HepG2 (cell line): ENCODE results near the gene NGDN. TPM values are rescaled to one million over a fixed set of nuclear protein-coding genes. Genes with fewer than 3 reads are reported as not detected.
A peak's percentile ranks its signal among the peaks of the same experiment; 100 is the strongest.

Experiments
- AHR ChIP-seq: IDR thresholded peaks from 2 replicates; pipeline ENCODE4 v1.6.1; 2018; ENCODE audit warnings: missing genetic modification reagents, missing compliant biosample characterization
- CENPX ChIP-seq: sonication (generic); formaldehyde crosslinking; IDR thresholded peaks from 2 replicates; pipeline ENCODE4 v1.9.0; 2021; ENCODE audit warnings: mild to moderate bottlenecking, missing genetic modification reagents, moderate library complexity
- KLF15 ChIP-seq: sonication (generic); formaldehyde crosslinking; IDR thresholded peaks from 2 replicates; pipeline ENCODE4 v1.8.1; 2023; ENCODE audit warnings: borderline replicate concordance, mild to moderate bottlenecking, inconsistent platforms, missing genetic modification reagents, mixed read lengths
- MEIS2 ChIP-seq: sonication (generic); formaldehyde crosslinking; IDR thresholded peaks from 2 replicates; pipeline ENCODE4 v1.9.0; 2021; ENCODE audit warnings: mild to moderate bottlenecking, missing genetic modification reagents
- NCOA2 ChIP-seq: sonication (generic); formaldehyde crosslinking; IDR thresholded peaks from 2 replicates; pipeline ENCODE4 v1.8.0; 2022; ENCODE audit warnings: inconsistent platforms
- NFIB ChIP-seq: sonication (generic); formaldehyde crosslinking; IDR thresholded peaks from 2 replicates; pipeline ENCODE4 v1.9.0; 2021; ENCODE audit warnings: missing genetic modification reagents, mild to moderate bottlenecking, borderline replicate concordance
- NFKB2 ChIP-seq: sonication (generic); formaldehyde crosslinking; IDR thresholded peaks from 2 replicates; pipeline ENCODE4 v1.4.0; 2020; ENCODE audit warnings: missing genetic modification reagents, borderline replicate concordance
- PATZ1 ChIP-seq: sonication (generic); formaldehyde crosslinking; IDR thresholded peaks from 2 replicates; pipeline ENCODE4 v1.4.0; 2020; ENCODE audit warnings: missing genetic modification reagents
- PHF20 ChIP-seq: sonication (generic); formaldehyde crosslinking; IDR thresholded peaks from 2 replicates; pipeline ENCODE4 v1.5.0; 2020; ENCODE audit warnings: mild to moderate bottlenecking, missing genetic modification reagents
- RAD21 ChIP-seq: fragments of 450-650 bp; formaldehyde crosslinking; IDR thresholded peaks from 2 replicates; pipeline ENCODE4 v1.5.0; 2020; ENCODE audit warnings: mild to moderate bottlenecking
- RBFOX2 ChIP-seq: fragments of 200-400 bp; formaldehyde crosslinking; IDR thresholded peaks from 2 replicates; pipeline ENCODE4 v1.6.1; 2017; ENCODE audit warnings: low read depth, mild to moderate bottlenecking, low read length
- SOX5 ChIP-seq: IDR thresholded peaks from 2 replicates; pipeline ENCODE4 v1.6.1; 2016; ENCODE audit warnings: borderline replicate concordance
- SP140L ChIP-seq: sonication (generic); formaldehyde crosslinking; IDR thresholded peaks from 2 replicates; pipeline ENCODE4 v1.4.0; 2020; ENCODE audit warnings: missing genetic modification reagents, borderline replicate concordance
- TOPORS ChIP-seq: sonication (generic); formaldehyde crosslinking; IDR thresholded peaks from 2 replicates; pipeline ENCODE4 v1.8.0; 2023; ENCODE audit warnings: mild to moderate bottlenecking, missing genetic modification reagents
- ZBTB21 ChIP-seq: sonication (generic); formaldehyde crosslinking; IDR thresholded peaks from 2 replicates; pipeline ENCODE4 v1.4.0; 2020; ENCODE audit warnings: missing genetic modification reagents
- ZFP36L1 ChIP-seq: sonication (generic); formaldehyde crosslinking; IDR thresholded peaks from 2 replicates; pipeline ENCODE4 v1.8.0; 2022; ENCODE audit warnings: mild to moderate bottlenecking, missing genetic modification reagents, moderate library complexity
- ZFP90 ChIP-seq: sonication (generic); formaldehyde crosslinking; IDR thresholded peaks from 2 replicates; pipeline ENCODE4 v1.8.0; 2022; ENCODE audit warnings: missing genetic modification reagents, mild to moderate bottlenecking, inconsistent platforms, borderline replicate concordance
- ZNF124 ChIP-seq: sonication (generic); formaldehyde crosslinking; IDR thresholded peaks from 2 replicates; pipeline ENCODE4 v1.4.0; 2020; ENCODE audit warnings: missing genetic modification reagents
- ZNF18 ChIP-seq: sonication (generic); formaldehyde crosslinking; IDR thresholded peaks from 2 replicates; pipeline ENCODE4 v1.8.0; 2022; ENCODE audit warnings: mild to moderate bottlenecking, missing genetic modification reagents; ENCODE audit not compliant: insufficient replicate concordance
- ZNF235 ChIP-seq: sonication (generic); formaldehyde crosslinking; IDR thresholded peaks from 2 replicates; pipeline ENCODE4 v1.8.1; 2023; ENCODE audit warnings: mild to moderate bottlenecking, missing genetic modification reagents, borderline replicate concordance
- ZNF501 ChIP-seq: sonication (generic); formaldehyde crosslinking; IDR thresholded peaks from 2 replicates; pipeline ENCODE4 v1.5.1; 2020; ENCODE audit warnings: mild to moderate bottlenecking, moderate library complexity, missing genetic modification reagents
- ZNF614 ChIP-seq: IDR thresholded peaks from 2 replicates; pipeline ENCODE4 v1.6.1; 2018; ENCODE audit warnings: missing biosample characterization, missing genetic modification reagents, inconsistent platforms, borderline replicate concordance
- ZNF7 ChIP-seq: IDR thresholded peaks from 2 replicates; pipeline ENCODE4 v1.6.1; 2016; ENCODE audit warnings: missing biosample characterization, missing genetic modification reagents
- ZNF737 ChIP-seq: sonication (generic); formaldehyde crosslinking; IDR thresholded peaks from 2 replicates; pipeline ENCODE4 v1.5.0; 2020; ENCODE audit warnings: missing genetic modification reagents, mild to moderate bottlenecking, borderline replicate concordance
- ZNF776 ChIP-seq: sonication (generic); formaldehyde crosslinking; IDR thresholded peaks from 2 replicates; pipeline ENCODE4 v1.4.0; 2020; ENCODE audit warnings: mild to moderate bottlenecking, missing genetic modification reagents
- ZNF83 ChIP-seq: sonication (generic); formaldehyde crosslinking; IDR thresholded peaks from 2 replicates; pipeline ENCODE4 v1.4.0; 2020; ENCODE audit warnings: missing genetic modification reagents, mild to moderate bottlenecking, borderline replicate concordance
- polyA plus RNA-seq, 8 experiments: library from polyadenylated mRNA; depleted of rRNA in 3 of 8; stranded (reverse) in 7 of 8; unstranded in 1 of 8; fragments of >200 nt; fragmentation: Illumina TruSeq in 4 of 8; extraction: Trizol in 4 of 8; gene quantifications; 2 replicates each; pipeline versions ENCODE4 v1.2.1 to v1.2.3, GENCODE V29; 2011 to 2016; ENCODE audit warnings: low read depth in 4 of 8, missing spikeins in 1 of 8, mixed read lengths in 1 of 8; ENCODE audit not compliant: insufficient read depth in 1 of 8
- total RNA-seq, 5 experiments: library from RNA; depleted of rRNA; stranded (reverse); fragments of >200 nt; fragmentation: Illumina TruSeq; extraction: Trizol; gene quantifications; 2 replicates each; pipeline ENCODE4 v1.2.3, GENCODE V29; 2016; ENCODE audit warnings: low read depth in 1 of 5
- TF ChIP-seq, protein P1 (sequence below): sonication (generic); formaldehyde crosslinking; IDR thresholded peaks from 2 replicates; pipeline ENCODE4 v1.8.0; 2022; ENCODE audit warnings: mild to moderate bottlenecking, missing genetic modification reagents, moderate library complexity

NGDN gene
- total and polyA plus RNA-seq, 2 of the 13 experiments (the other 11 are each of a cell fraction or from before 2014, with no cell fraction given): 154 to 216 TPM

DNA sequence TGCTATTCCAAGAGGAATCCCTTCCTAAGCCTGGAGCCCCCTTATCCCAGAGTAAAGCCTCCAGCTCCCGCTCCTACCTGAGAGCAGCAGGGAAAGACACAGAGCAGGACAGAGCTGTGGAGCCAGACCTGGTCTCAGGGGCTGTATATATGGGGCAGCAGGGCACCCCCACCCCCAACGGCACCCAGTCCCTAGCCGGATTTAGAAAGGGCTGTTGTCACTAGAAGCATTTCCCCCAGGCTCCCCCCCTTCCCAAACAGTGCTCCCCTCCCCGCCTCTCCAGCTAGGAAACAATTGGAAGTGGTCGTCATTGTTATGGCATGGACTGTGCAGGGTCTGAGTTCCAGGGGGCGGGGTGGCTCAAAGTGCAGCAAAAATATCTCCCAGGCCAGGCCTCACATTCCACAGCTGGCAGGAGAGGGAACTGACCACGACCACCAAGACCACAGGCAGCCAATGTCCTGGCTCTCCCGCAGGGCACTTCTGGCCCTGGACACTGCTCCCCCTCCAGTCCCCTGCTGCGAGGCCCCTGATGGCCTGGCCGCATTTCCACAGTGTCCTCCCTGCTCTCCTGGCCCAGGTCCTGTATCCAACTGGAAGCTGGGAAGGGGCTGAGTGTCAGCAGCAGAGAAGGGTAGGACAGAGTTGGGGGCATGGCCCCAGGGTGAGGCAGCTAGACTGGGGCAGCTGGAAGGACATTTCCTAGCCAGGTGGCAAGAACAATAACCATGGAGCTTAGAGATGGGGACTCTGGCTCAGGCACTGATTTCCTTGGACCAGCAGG, 33.8 kb upstream of the NGDN start, which contains the start of gene MYH7 (continued):
- TF ChIP-seq RBFOX2 (no peak), ZNF737 (0 out of 2 replicates have a peak, but pooled peaks have one; percentile 87), ZNF235 (CRISPR knock-in tag) (no peak; the same call in 1 of the 2 replicates), TOPORS (CRISPR knock-in tag) (no peak; the same call in 1 of the 2 replicates), ZBTB21 (CRISPR knock-in tag) (no peak), ZFP90 (peak; percentile 72; the same call in 1 of the 2 replicates), NFIB (CRISPR knock-in tag) (peak; percentile 11; the same call in 1 of the 2 replicates), PHF20 (peak; percentile 15; the same call in 1 of the 2 replicates), RAD21 (CRISPR knock-in tag) (0 out of 2 replicates have a peak, but pooled peaks have one; percentile 47), ZNF614 (no peak), ZNF501 (CRISPR knock-in tag) (peak; percentile 85), KLF15 (CRISPR knock-in tag) (no peak), PATZ1 (CRISPR knock-in tag) (peak; percentile 87; the same call in 1 of the 2 replicates), CENPX (no peak), AHR (CRISPR knock-in tag) (no peak), MEIS2 (CRISPR knock-in tag) (peak; percentile 62; the same call in 1 of the 2 replicates), ZFP36L1 (no peak), NCOA2 (CRISPR knock-in tag) (0 out of 2 replicates have a peak, but pooled peaks have one; percentile 25), ZNF83 (CRISPR knock-in tag) (no peak), SP140L (CRISPR knock-in tag) (no peak), ZNF776 (CRISPR knock-in tag) (no peak), ZNF124 (CRISPR knock-in tag) (no peak), SOX5 (CRISPR knock-in tag) (peak; percentile 98), ZNF7 (no peak), ZNF18 (CRISPR knock-in tag) (no peak), NFKB2 (CRISPR knock-in tag) (0 out of 2 replicates have a peak, but pooled peaks have one; percentile 39)
- TF ChIP-seq, protein P1, sequence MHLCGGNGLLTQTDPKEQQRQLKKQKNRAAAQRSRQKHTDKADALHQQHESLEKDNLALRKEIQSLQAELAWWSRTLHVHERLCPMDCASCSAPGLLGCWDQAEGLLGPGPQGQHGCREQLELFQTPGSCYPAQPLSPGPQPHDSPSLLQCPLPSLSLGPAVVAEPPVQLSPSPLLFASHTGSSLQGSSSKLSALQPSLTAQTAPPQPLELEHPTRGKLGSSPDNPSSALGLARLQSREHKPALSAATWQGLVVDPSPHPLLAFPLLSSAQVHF (CRISPR knock-in tag): no peak
